ENCODE measurements around the gene MRPL53. TPM values are rescaled to one million over a fixed set of nuclear protein-coding genes. Genes with fewer than 3 reads are reported as not detected.

The MRPL53 gene
- total RNA-seq, 6 donors from 2014 or later: 19.9 to 87.1 (median 30.1) TPM

DNA sequence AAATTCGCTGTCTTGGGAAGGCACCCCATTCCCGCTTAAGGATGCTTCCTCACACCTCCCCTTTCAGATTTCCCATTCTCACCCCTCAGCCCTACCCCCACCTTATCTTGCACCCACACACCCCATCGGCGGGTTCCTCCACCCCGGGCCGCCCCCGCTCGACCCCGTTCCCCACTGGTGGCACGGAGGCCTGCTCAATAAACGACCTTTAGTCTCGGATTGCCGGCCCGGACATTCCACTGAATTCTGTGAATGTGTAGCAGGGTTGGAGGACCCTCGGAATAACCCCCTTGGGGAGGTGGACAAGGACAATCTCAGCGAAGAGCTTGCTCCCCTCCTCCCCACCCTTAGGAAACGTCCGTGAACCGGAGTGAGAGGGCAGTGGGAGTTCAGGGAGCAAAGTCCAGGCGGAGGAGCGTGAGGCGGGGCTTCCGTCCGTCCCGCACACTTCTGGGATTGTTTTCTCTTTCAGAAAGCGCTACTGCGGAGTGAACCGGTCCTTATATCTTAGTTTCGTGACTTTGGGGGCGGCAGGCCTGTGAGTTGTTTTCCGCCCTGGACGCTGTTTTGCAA is 29.8 kb upstream of the MRPL53 start:
- DNase-seq: peak in 1 of 2 donors; percentile 79
- no peak for TF ChIP-seq POLR2AphosphoS5 (IDR thresholded peaks at IDR 0.05)

DNA sequence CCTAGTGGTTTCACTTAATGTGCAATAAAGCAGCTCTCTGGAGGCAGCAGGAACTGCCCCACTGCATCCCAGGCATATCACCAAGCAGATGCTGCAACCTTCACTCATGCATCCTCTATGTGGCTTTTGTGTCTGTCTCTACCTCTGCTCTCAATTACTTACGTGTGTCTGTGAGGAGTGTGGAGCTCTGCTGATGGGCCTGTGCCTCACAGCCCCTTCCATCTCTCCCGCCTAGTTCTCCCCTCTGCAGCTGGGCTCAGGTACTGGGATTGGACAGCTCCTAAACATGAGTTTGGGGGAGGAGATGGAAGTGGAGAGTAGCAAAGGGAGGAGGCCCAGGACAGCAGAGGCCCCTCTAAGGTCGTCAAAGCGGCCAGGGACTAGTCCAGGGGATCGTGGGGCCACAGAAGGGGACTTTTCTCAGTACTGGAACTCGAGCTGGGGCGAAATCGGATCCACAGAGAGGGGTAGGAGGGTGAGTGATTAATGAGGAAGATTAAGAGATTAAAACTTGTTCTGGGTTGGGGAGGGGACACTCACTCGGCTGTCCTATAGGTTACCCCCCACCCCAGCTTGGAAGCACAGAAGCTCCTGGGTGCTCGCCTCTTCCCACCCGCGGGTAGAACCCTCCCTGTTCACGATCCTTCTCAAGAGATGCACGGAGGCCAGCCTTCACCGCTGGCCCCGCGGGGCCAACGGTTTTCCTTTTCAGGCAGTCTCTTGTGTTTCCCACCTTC is 29.0 kb upstream of the MRPL53 start:
- H3K4me1 ChIP-seq: peaks cover 47 to 78% (median 61%) of the 10 kb centered on the region in 4 donors
- no peak overlapping the region for H3K27ac ChIP-seq
- H3K4me3 ChIP-seq: peak overlapping the region in 1 of 4 donors; percentile 74
- no peaks in the 10 kb centered on the region for H3K9me3 ChIP-seq
- TF ChIP-seq EP300 (IDR thresholded peaks at IDR 0.05) (no peak), POLR2A (IDR thresholded peaks at IDR 0.05) (no peak), POLR2AphosphoS5 (IDR thresholded peaks at IDR 0.05) (no peak)
- TF ChIP-seq, protein P1, sequence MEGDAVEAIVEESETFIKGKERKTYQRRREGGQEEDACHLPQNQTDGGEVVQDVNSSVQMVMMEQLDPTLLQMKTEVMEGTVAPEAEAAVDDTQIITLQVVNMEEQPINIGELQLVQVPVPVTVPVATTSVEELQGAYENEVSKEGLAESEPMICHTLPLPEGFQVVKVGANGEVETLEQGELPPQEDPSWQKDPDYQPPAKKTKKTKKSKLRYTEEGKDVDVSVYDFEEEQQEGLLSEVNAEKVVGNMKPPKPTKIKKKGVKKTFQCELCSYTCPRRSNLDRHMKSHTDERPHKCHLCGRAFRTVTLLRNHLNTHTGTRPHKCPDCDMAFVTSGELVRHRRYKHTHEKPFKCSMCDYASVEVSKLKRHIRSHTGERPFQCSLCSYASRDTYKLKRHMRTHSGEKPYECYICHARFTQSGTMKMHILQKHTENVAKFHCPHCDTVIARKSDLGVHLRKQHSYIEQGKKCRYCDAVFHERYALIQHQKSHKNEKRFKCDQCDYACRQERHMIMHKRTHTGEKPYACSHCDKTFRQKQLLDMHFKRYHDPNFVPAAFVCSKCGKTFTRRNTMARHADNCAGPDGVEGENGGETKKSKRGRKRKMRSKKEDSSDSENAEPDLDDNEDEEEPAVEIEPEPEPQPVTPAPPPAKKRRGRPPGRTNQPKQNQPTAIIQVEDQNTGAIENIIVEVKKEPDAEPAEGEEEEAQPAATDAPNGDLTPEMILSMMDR (IDR thresholded peaks at IDR 0.05): no peak
- ATAC-seq (ENCODE audit: low FRiP score in 2 of 2) (no peak), DNase-seq (peak in 1 of 2 donors; percentile 46)
- peaks cover 0 to 38% (median 4%) of the 10 kb centered on the region in 4 donors for H3K27me3 ChIP-seq
- peaks cover 0 to 22% (median 6%) of the 10 kb centered on the region in 4 donors for H3K36me3 ChIP-seq
- 84 to 85% methylated on average over 18 of the region's 18 CpGs for WGBS, 2 donors

More for the DNA sequence above, 29.8 kb upstream of the MRPL53 start:
- H3K9me3 ChIP-seq: no peaks in the 10 kb centered on the region
- peak overlapping the region; percentile 64 to 90 (median 82) for H3K27ac ChIP-seq
- peaks cover 0 to 22% (median 6%) of the 10 kb centered on the region in 4 donors for H3K36me3 ChIP-seq
- peaks cover 0 to 38% (median 4%) of the 10 kb centered on the region in 4 donors for H3K27me3 ChIP-seq
- peak overlapping the region; percentile 54 to 76 (median 66) for H3K4me3 ChIP-seq
- H3K4me1 ChIP-seq: peaks cover 51 to 83% (median 65%) of the 10 kb centered on the region in 4 donors
- 17 to 20% methylated on average over 27 to 31 of the region's 32 CpGs for WGBS, 2 donors
- peak in 1 of 2 donors; percentile 17 for ATAC-seq (ENCODE audit: low FRiP score in 2 of 2)

DNA sequence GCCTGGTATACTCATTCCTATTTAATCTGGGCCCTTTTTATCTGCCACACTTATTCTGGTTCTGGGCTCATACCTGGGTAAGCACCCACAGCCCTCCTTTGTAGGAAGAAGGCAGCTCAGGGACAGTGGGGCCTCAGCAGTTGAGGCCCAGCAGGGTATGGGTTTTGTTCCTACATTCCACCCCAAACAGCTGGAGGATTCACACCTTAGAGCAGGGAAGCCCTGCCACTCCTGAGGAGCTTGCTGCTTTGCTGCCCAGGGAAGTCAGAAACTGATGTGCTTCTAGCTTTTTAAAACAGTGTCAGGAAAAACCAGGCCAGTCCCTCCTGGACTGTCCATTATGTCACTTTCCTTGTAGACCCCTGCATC is 28.1 kb upstream of the MRPL53 start:
- peaks cover 37 to 68% (median 51%) of the 10 kb centered on the region in 4 donors for H3K4me1 ChIP-seq
- H3K27ac ChIP-seq: no peak overlapping the region
- peaks cover 0 to 14% (median 6%) of the 10 kb centered on the region in 4 donors for H3K36me3 ChIP-seq
- no peak overlapping the region for H3K4me3 ChIP-seq
- H3K27me3 ChIP-seq: peaks cover 0 to 38% (median 4%) of the 10 kb centered on the region in 4 donors
- ATAC-seq (ENCODE audit: low FRiP score in 2 of 2) (no peak), DNase-seq (no peak)
- no peaks in the 10 kb centered on the region for H3K9me3 ChIP-seq
- TF ChIP-seq EP300 (IDR thresholded peaks at IDR 0.05) (no peak), POLR2A (IDR thresholded peaks at IDR 0.05) (no peak), POLR2AphosphoS5 (IDR thresholded peaks at IDR 0.05) (no peak)
- TF ChIP-seq, protein P1 (IDR thresholded peaks at IDR 0.05): no peak

DNA sequence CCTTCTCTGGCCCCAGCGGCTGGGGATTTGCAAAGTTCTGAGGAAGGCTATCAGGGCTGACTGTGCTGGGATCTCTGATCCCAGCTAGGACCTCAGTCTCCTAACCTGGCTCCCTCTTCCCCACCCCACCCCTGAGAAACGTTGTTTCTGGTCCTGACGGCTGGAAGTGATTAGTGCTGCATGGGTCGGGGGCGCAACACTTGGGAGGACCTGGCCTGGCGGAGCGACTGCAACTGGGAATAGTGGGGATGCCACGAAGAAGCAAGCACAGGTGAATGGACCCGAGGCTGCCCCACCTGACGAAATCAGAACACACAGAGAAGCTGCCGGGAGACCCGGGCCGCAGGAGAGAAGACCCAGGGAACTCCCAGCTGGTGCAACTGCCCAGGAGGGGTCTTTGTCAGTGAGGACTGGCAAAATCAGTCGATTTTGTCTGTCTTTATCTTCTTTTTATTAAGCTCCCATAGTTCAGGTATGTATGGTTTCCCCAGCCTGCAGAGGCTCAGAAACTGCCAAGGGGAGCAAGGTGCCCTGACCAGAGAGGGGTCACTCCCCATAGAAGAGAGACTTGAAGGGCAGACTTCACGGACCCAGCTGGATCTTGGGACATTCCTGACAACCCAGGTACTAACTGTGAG is 27.6 kb upstream of the MRPL53 start:
- H3K36me3 ChIP-seq: peaks cover 0 to 9% (median 4%) of the 10 kb centered on the region in 4 donors
- ATAC-seq (ENCODE audit: low FRiP score in 2 of 2) (no peak), DNase-seq (no peak)
- peaks cover 0 to 38% (median 4%) of the 10 kb centered on the region in 4 donors for H3K27me3 ChIP-seq
- H3K4me3 ChIP-seq: peak overlapping the region in 1 of 4 donors; percentile 51
- TF ChIP-seq POLR2AphosphoS5 (IDR thresholded peaks at IDR 0.05) (no peak), POLR2A (IDR thresholded peaks at IDR 0.05) (no peak), EP300 (IDR thresholded peaks at IDR 0.05) (no peak)
- TF ChIP-seq, protein P1 (IDR thresholded peaks at IDR 0.05): no peak
- WGBS, 2 donors: 57 to 77% methylated on average over 13 to 14 of the region's 15 CpGs
- no peaks in the 10 kb centered on the region for H3K9me3 ChIP-seq
- H3K27ac ChIP-seq: no peak overlapping the region
- peaks cover 32 to 63% (median 47%) of the 10 kb centered on the region in 4 donors for H3K4me1 ChIP-seq
